T-helper 1 cell treated with Interleukin-12 subunit alpha and Interleukin-12 subunit beta and Interleukin-4 antibody, amounts not matched to agents 30 μg/mL and 1 μg/mL, for 36 hours (primary cell): ENCODE results near the gene ECE2.
A peak's percentile ranks its signal among the peaks of the same experiment; 100 is the strongest.

Experiments used
- H3K27ac Mint-ChIP-seq: one replicate; pipeline ENCODE4 v1.8.0; 2021; ENCODE audit warnings: mild to moderate bottlenecking, mixed read lengths
- H3K27me3 Mint-ChIP-seq: one replicate; pipeline ENCODE4 v1.8.0; 2021; ENCODE audit warnings: low read depth, mixed read lengths
- H3K36me3 Mint-ChIP-seq: one replicate; pipeline ENCODE4 v1.8.0; 2021; ENCODE audit warnings: low read depth, mixed read lengths
- H3K4me1 Mint-ChIP-seq: one replicate; pipeline ENCODE4 v1.8.0; 2021; ENCODE audit warnings: low read depth, mixed read lengths
- H3K4me3 Mint-ChIP-seq: one replicate; pipeline ENCODE4 v1.8.0; 2021; ENCODE audit warnings: mild to moderate bottlenecking, moderate library complexity, mixed read lengths
- H3K9me3 Mint-ChIP-seq: one replicate; pipeline ENCODE4 v1.8.0; 2021; ENCODE audit warnings: mixed read lengths

Gene ECE2

DNA sequence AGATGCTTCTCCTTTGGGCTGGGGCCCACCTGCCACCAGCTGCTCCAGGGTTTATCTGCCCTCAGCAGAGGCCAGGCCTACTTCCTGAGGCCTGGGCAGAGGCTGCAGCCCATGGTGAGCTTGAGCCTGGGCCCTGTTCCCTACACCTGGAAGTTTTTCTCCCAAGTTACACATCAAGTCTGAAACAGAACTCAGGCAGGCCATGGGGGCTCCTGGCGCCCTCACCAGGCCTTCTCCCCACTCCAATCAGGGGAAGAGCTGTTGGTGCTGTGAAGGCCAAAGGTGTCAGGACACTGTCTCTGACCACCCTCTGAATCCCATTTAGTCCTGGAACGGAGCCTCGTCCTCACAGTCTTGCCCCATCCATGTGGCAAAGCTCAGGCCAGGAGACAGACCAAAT is 39.2 kb upstream of the ECE2 start:
- no peaks in the 10 kb centered on the region for H3K4me1 Mint-ChIP-seq
- peaks cover 15% of the 10 kb centered on the region for H3K27me3 Mint-ChIP-seq
- H3K27ac Mint-ChIP-seq: no peak overlapping the region
- H3K4me3 Mint-ChIP-seq: no peak overlapping the region
- no peaks in the 10 kb centered on the region for H3K9me3 Mint-ChIP-seq
- H3K36me3 Mint-ChIP-seq: no peaks in the 10 kb centered on the region

- peaks cover 9% of the 10 kb centered on the region for H3K27me3 Mint-ChIP-seq
- H3K36me3 Mint-ChIP-seq: peaks cover under 1% of the 10 kb centered on the region
- H3K27ac Mint-ChIP-seq: no peak overlapping the region
- no peaks in the 10 kb centered on the region for H3K4me1 Mint-ChIP-seq
- H3K9me3 Mint-ChIP-seq: no peaks in the 10 kb centered on the region
- H3K4me3 Mint-ChIP-seq: no peak overlapping the region
These were observed 38.6 kb upstream of the ECE2 start for GRCh38 chr3:184237211-184237610.

- Mint-ChIP-seq H3K36me3 (peaks cover 7% of the 10 kb centered on the region), H3K4me3 (no peak overlapping the region), H3K27me3 (peaks cover 3% of the 10 kb centered on the region), H3K4me1 (no peaks in the 10 kb centered on the region), H3K9me3 (no peaks in the 10 kb centered on the region), H3K27ac (no peak overlapping the region)
These were observed 38.0 kb upstream of the ECE2 start for GRCh38 chr3:184237807-184238206.

DNA sequence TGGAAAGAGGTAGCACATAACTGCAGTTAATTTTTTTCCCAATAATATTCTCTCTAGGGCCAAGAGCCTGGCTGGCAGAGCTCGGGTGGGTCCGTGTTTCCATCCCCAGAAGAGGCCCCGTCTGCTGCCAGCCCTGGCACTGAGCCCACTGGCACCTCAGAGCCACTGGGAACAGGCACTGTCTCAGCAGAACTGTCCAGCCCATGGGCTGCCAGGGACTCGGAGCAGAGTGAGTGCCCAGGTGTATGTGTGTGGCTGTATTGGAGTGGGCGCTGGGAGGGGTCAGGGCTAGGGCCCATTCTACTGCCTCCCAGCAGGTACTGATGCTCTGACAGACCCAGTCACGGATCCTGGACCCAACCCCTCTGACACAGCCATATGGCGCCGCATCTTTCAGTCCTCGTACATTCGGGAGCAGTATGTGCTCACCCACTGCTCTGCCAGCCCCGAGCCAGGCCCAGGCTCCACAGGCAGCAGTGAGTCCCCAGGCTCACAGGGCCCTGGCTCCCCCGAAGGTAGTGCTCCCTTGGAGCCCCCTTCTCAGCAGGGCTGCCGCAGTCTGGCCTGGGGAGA is 37.5 kb upstream of the ECE2 start:
- Mint-ChIP-seq H3K27ac (no peak overlapping the region), H3K36me3 (peaks cover 8% of the 10 kb centered on the region), H3K9me3 (no peaks in the 10 kb centered on the region), H3K4me3 (no peak overlapping the region), H3K27me3 (no peaks in the 10 kb centered on the region), H3K4me1 (no peaks in the 10 kb centered on the region)

GRCh38 chr3:184239221-184239620 is 36.6 kb upstream of the ECE2 start:
- H3K27me3 Mint-ChIP-seq: no peaks in the 10 kb centered on the region
- H3K4me3 Mint-ChIP-seq: no peak overlapping the region
- no peak overlapping the region for H3K27ac Mint-ChIP-seq
- H3K4me1 Mint-ChIP-seq: no peaks in the 10 kb centered on the region
- H3K9me3 Mint-ChIP-seq: no peaks in the 10 kb centered on the region
- peaks cover 9% of the 10 kb centered on the region for H3K36me3 Mint-ChIP-seq

DNA sequence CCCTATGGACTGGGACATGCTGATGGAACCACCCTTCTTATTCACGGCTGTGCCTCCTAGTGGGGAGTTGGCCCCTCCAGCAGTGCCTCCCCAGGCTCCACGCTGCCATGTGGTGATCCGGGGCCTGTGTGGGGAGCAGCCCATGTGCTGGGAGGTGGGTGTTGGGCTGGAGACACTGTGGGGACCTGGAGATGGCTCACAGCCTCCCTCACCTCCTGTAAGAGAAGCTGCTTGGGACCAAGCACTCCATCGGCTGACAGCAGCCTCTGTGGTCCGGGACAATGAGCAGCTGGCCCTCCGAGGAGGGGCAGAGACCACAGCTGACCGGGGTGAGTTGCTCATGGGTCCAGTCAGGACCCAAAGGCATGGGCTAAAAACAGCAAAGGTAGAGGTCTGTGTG is 36.1 kb upstream of the ECE2 start:
- peaks cover 14% of the 10 kb centered on the region for H3K36me3 Mint-ChIP-seq
- no peaks in the 10 kb centered on the region for H3K27me3 Mint-ChIP-seq
- no peak overlapping the region for H3K4me3 Mint-ChIP-seq
- no peaks in the 10 kb centered on the region for H3K9me3 Mint-ChIP-seq
- H3K4me1 Mint-ChIP-seq: no peaks in the 10 kb centered on the region
- no peak overlapping the region for H3K27ac Mint-ChIP-seq

DNA sequence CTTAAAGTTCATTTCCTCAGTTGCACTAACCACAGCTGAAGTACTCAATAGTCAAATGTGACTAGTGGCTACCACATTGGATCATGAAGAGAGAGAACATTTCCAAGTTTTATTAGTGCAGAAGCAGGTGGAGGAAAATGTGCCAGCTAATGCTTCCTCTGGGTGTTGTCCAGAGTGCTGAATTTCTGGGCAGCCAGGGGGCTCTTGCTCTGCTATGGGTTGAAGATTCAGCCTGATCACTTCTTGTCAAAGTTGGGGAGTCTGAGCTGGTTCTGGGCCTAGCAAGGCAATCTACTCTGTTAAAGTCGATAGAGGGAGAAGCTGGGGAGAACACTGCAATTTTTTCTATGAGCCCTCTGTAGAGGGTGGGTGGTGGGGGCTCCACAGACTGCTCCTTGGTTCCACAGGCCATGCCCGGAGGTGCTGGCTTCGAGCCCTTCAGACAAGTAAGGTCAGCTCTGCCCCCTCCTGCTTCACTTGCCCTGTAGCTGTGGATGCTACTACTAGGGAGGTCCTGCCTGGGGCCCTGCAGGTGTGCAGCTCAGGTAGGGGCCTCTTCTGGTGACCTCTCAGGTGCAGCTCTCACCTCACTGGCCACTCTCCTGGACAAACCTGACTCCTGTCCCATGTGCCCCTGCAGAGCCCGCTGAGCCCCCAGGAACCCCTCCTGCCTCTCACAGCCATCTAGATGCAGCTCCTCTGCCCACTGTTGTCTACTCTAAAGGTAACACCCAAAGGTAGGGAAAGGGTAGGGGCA is 35.3 kb upstream of the ECE2 start:
- H3K4me3 Mint-ChIP-seq: no peak overlapping the region
- H3K27ac Mint-ChIP-seq: no peak overlapping the region
- no peaks in the 10 kb centered on the region for H3K4me1 Mint-ChIP-seq
- no peaks in the 10 kb centered on the region for H3K27me3 Mint-ChIP-seq
- no peaks in the 10 kb centered on the region for H3K9me3 Mint-ChIP-seq
- peaks cover 18% of the 10 kb centered on the region for H3K36me3 Mint-ChIP-seq

- H3K9me3 Mint-ChIP-seq: no peaks in the 10 kb centered on the region
- no peak overlapping the region for H3K27ac Mint-ChIP-seq
- H3K4me3 Mint-ChIP-seq: no peak overlapping the region
- peaks cover 3% of the 10 kb centered on the region for H3K4me1 Mint-ChIP-seq
- H3K27me3 Mint-ChIP-seq: no peaks in the 10 kb centered on the region
- H3K36me3 Mint-ChIP-seq: peaks cover 18% of the 10 kb centered on the region
These were observed 34.7 kb upstream of the ECE2 start for GRCh38 chr3:184241141-184241446.

DNA sequence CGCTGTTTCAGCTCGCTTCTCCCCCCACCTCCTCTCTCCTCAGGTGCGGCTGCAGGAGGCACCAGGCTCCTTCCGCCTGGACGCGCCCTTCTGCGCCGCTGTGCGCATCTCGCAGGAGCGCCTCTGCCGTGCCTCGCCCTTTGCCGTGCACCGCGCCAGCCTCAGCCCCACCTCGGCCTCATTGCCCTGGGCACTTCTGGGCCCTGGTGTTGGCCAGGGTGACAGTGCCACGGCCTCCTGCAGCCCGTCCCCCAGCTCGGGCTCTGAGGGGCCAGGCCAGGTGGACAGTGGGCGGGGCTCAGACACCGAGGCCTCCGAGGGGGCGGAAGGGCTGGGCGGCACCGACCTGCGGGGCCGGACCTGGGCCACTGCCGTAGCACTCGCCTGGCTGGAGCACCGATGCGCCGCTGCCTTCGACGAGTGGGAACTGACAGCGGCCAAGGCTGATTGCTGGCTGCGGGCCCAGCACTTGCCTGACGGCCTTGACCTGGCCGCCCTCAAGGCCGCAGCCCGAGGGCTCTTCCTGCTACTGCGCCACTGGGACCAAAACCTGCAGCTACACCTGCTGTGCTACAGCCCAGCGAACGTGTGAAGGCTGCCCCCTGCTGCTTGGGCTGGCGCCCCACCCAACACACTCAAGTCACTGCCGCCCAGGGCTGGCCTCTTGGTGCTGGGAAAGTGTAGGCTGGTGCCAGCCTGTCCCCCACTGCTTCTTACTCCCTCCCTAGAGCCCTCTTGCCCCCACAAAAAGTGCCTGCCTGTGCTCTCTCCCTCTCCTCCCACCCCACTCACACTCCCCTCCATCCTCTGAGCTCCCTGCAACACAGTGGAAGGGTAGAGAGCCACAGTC is 34.1 kb upstream of the ECE2 start:
- peaks cover 18% of the 10 kb centered on the region for H3K36me3 Mint-ChIP-seq
- no peaks in the 10 kb centered on the region for H3K9me3 Mint-ChIP-seq
- H3K4me3 Mint-ChIP-seq: no peak overlapping the region
- no peaks in the 10 kb centered on the region for H3K27me3 Mint-ChIP-seq
- peaks cover 4% of the 10 kb centered on the region for H3K4me1 Mint-ChIP-seq
- H3K27ac Mint-ChIP-seq: no peak overlapping the region

GRCh38 chr3:184242297-184242685 is 33.5 kb upstream of the ECE2 start:
- Mint-ChIP-seq H3K27ac (no peak overlapping the region), H3K4me3 (no peak overlapping the region), H3K27me3 (no peaks in the 10 kb centered on the region)

GRCh38 chr3:184248454-184249411 is 27.1 kb upstream of the ECE2 start, which contains the start of gene ALG3:
ALG3 (minus strand) TSS chr3:184248962; CDS start chr3:184248940, 22 bp downstream.
- H3K27me3 Mint-ChIP-seq: no peaks in the 10 kb centered on the region
- peak within 1 kb of the TSS; percentile 90 for H3K4me3 Mint-ChIP-seq
- peak within 1 kb of the TSS; percentile 93 for H3K27ac Mint-ChIP-seq
- H3K9me3 Mint-ChIP-seq: no peaks in the 10 kb centered on the region
- peaks cover 10% of the 10 kb centered on the region for H3K36me3 Mint-ChIP-seq
- H3K4me1 Mint-ChIP-seq: peaks cover 14% of the 10 kb centered on the region

More at GRCh38 chr3:184242297-184242685, 33.5 kb upstream of the ECE2 start:
- Mint-ChIP-seq H3K9me3 (no peaks in the 10 kb centered on the region), H3K36me3 (peaks cover 18% of the 10 kb centered on the region), H3K4me1 (peaks cover 4% of the 10 kb centered on the region)

GRCh38 chr3:184249412-184250166 is 26.2 kb upstream of the ECE2 start, which contains the start of gene EEF1AKMT4:
EEF1AKMT4 (plus strand) TSS chr3:184249672; CDS start chr3:184249695, 23 bp downstream.
- Mint-ChIP-seq H3K27ac (peak within 1 kb of the TSS; percentile 93), H3K4me3 (peak within 1 kb of the TSS; percentile 90), H3K36me3 (peaks cover 5% of the 10 kb centered on the region)

DNA sequence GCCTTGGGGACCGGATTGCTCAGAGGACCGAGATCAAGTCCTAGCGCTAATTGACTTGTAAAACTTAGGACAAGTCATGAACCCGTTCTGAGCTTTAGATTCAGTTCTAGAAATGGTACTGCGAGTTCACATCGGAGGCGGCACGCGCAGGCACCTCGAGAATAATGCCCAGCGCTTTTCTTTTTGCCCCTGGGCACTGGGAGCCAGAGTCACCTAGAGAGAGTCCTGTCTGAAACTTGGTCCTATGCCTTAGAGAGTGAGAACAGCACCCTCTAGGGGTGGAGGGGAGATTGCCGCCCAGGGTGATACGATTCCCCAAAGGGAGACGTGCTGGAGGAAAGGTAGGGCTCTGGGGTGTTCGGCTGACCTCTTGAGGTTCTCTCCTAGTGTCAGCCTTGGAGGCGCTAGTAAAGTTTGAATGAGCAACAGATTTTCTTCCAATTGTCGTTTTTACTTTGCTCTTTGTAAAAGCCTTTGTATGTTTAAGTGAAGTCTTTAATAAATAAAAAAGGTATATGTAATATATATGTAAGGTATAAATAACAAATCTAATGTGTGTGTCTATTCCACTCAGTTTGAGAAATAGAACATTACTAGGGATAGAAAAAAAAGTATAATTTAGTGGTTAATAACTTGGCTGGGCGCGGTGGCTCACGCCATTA is 25.5 kb upstream of the ECE2 start:
- Mint-ChIP-seq H3K27me3 (no peaks in the 10 kb centered on the region), H3K27ac (peak overlapping the region; percentile 93), H3K4me3 (peak overlapping the region; percentile 90), H3K9me3 (no peaks in the 10 kb centered on the region), H3K4me1 (peaks cover 16% of the 10 kb centered on the region), H3K36me3 (no peaks in the 10 kb centered on the region)

More at GRCh38 chr3:184249412-184250166, 26.2 kb upstream of the ECE2 start, which contains the start of gene EEF1AKMT4:
- no peaks in the 10 kb centered on the region for H3K27me3 Mint-ChIP-seq
- no peaks in the 10 kb centered on the region for H3K9me3 Mint-ChIP-seq
- peaks cover 14% of the 10 kb centered on the region for H3K4me1 Mint-ChIP-seq
